Breast epithelium (tissue), 4 donors: ENCODE measurements around the gene MYCN. TPM values are rescaled to one million over a fixed set of nuclear protein-coding genes. Genes with fewer than 3 reads are reported as not detected.

Source experiments
- DNase-seq, 2 donors: peaks; one replicate each; pipeline ENCODE4 v3.0.0-alpha.2; 2019; ENCODE audit warnings: low spot score in 2 of 2
- H3K27ac ChIP-seq, 2 donors: fragments of 200-600 bp; sonication (generic) in 1 of 2; one replicate each; pipeline ENCODE4 v1.5.1; 2016 to 2019; ENCODE audit warnings: mild to moderate bottlenecking in 1 of 2
- H3K27me3 ChIP-seq, 2 donors: fragments of 200-600 bp; sonication (generic) in 1 of 2; one replicate each; pipeline versions ENCODE4 v1.5.1 to v1.6.0; 2017 to 2019; ENCODE audit warnings: control low read depth in 1 of 2, mild to moderate bottlenecking in 1 of 2
- H3K36me3 ChIP-seq: fragments of 200-600 bp; one replicate; pipeline ENCODE4 v1.5.1; 2019
- H3K4me1 ChIP-seq, 2 donors: fragments of 200-600 bp; sonication (generic); one replicate each; pipeline ENCODE4 v1.5.1; 2016 to 2019; ENCODE audit warnings: control low read depth in 1 of 2
- H3K4me3 ChIP-seq, 3 donors: fragments of 200-600 bp; sonication (generic); 1 replicate in 2 of 3; 2 replicates in 1 of 3; pipeline ENCODE4 v1.5.1; 2016 to 2019; ENCODE audit warnings: mild to moderate bottlenecking in 3 of 3, moderate library complexity in 2 of 3
- H3K9me3 ChIP-seq, 2 donors: fragments of 200-600 bp; sonication (generic) in 1 of 2; one replicate each; pipeline ENCODE4 v1.5.1; 2016 to 2019; ENCODE audit warnings: control low read depth in 1 of 2
- POLR2A ChIP-seq: fragments of 450-650 bp; IDR thresholded peaks from one replicate; pipeline ENCODE4 v1.6.1; 2016; ENCODE audit warnings: antibody characterized with exemption, mild to moderate bottlenecking, moderate library complexity
- POLR2AphosphoS5 ChIP-seq, 3 donors: sonication (generic); formaldehyde crosslinking; IDR thresholded peaks; one replicate each; pipeline ENCODE4 v1.6.1; 2017; ENCODE audit warnings: antibody characterized with exemption in 3 of 3
- intact Hi-C: fragments of 100-400 bp; cut with DNase I; formaldehyde crosslinking; loops from one replicate; pipeline ENCODE4 v1.15.1; 2023; ENCODE audit warnings: low total_unique reads
- total RNA-seq, 3 donors: library from RNA; depleted of rRNA; stranded (reverse); fragments of >200 nt; gene quantifications; one replicate each; pipeline ENCODE4 v1.1.0, GENCODE V29; 2016
- TF ChIP-seq, protein P1 (sequence below), 3 donors: fragments of 450-650 bp; IDR thresholded peaks; one replicate each; pipeline ENCODE4 v1.5.1; 2016 to 2017; ENCODE audit warnings: antibody characterized with exemption in 3 of 3, mild to moderate bottlenecking in 3 of 3, moderate library complexity in 3 of 3

The MYCN gene
- total RNA-seq, 3 donors from 2014 or later: 0.32 to 0.98 (median 0.59) TPM

DNA sequence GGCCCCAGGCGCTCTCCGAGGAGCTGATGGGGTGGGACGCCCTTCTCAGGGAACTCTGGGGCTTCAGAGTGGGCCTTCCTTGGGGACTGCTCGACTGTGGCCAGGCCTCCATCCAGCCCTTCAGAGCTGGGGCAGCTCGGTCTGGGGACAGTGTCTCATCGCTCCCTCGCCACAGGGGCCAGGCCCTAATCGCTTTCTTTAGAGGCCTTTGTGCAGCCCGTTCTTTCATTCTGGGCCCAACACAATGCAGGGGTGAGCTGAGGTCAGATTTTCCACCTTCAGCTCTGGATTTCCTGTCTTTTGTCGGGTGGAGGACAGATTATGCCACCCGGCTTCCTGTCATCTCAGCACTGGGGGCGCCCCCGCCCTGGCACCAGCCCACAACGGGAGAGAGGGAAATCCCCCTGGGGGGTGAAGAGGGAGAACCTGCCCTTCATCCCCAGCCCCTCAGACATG, 25.2 kb downstream of the MYCN start:
- Histone ChIP-seq H3K36me3 (no peaks in the 10 kb centered on the region), H3K4me3 (no peak overlapping the region), H3K27me3 (no peaks in the 10 kb centered on the region), H3K4me1 (no peaks in the 10 kb centered on the region), H3K27ac (no peak overlapping the region), H3K9me3 (no peaks in the 10 kb centered on the region)
- TF ChIP-seq POLR2A: no peak
- TF ChIP-seq POLR2AphosphoS5 (IDR thresholded peaks at IDR 0.05): no peak
- TF ChIP-seq, protein P1, sequence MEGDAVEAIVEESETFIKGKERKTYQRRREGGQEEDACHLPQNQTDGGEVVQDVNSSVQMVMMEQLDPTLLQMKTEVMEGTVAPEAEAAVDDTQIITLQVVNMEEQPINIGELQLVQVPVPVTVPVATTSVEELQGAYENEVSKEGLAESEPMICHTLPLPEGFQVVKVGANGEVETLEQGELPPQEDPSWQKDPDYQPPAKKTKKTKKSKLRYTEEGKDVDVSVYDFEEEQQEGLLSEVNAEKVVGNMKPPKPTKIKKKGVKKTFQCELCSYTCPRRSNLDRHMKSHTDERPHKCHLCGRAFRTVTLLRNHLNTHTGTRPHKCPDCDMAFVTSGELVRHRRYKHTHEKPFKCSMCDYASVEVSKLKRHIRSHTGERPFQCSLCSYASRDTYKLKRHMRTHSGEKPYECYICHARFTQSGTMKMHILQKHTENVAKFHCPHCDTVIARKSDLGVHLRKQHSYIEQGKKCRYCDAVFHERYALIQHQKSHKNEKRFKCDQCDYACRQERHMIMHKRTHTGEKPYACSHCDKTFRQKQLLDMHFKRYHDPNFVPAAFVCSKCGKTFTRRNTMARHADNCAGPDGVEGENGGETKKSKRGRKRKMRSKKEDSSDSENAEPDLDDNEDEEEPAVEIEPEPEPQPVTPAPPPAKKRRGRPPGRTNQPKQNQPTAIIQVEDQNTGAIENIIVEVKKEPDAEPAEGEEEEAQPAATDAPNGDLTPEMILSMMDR (IDR thresholded peaks at IDR 0.05): no peak
- intact Hi-C loops: no loop called here
- DNase-seq: no peak

DNA sequence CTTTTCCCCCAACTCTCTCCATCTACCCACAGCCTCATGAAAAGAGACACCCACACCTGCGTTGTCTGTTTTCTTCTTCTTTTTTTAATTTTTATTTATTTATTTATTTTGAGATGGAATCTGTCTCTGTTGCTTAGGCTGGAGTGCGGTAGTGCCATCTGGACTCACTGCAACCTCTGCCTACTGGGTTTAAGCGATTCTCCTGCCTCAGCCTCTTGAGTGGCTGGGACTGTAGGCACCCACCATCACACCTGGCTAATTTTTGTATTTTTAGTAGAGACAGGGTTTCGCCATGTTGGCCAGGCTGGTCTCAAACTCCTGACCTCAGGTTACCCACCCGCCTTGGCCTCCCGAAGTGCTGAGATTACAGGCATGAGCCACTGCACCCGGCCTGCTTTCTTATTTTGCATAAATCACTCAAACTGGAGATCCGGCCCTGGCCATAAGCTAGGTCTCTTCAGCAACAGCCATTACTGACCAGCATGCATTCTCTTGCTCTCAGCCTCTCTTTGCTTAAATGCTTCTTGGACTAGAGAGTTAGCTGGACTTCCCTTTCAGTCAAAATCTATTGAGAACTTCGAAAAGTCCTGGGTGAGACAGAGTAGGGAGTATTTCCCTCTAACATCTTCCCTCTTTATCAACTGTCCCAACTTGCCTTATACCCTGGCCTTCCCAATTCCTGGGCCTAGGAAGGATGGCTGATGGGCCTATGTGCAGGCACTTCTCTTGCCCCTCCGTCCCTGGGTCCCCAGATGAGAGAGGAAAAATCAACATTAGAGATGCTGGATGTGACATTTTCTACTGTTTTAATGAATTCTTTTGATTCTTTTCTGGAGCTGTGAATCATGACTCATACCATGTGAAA, 27.3 kb downstream of the MYCN start:
- no peak for DNase-seq
- TF ChIP-seq POLR2AphosphoS5 (IDR thresholded peaks at IDR 0.05) (no peak), POLR2A (no peak)
- TF ChIP-seq, protein P1 (IDR thresholded peaks at IDR 0.05): no peak
- Histone ChIP-seq H3K27me3 (peaks cover 0 to 4% of the 10 kb centered on the region in 2 donors), H3K4me1 (no peaks in the 10 kb centered on the region), H3K36me3 (no peaks in the 10 kb centered on the region), H3K4me3 (no peak overlapping the region), H3K27ac (no peak overlapping the region), H3K9me3 (no peaks in the 10 kb centered on the region)
- intact Hi-C loops: no loop called here

GRCh38 chr2:15968280-15969178, 28.2 kb downstream of the MYCN start:
- Histone ChIP-seq H3K36me3 (no peaks in the 10 kb centered on the region), H3K27ac (no peak overlapping the region), H3K4me3 (no peak overlapping the region), H3K9me3 (no peaks in the 10 kb centered on the region), H3K4me1 (no peaks in the 10 kb centered on the region), H3K27me3 (peaks cover 0 to 4% of the 10 kb centered on the region in 2 donors)
- intact Hi-C loops: no loop called here
- no peak for DNase-seq
- TF ChIP-seq POLR2AphosphoS5 (IDR thresholded peaks at IDR 0.05) (no peak), POLR2A (no peak)
- TF ChIP-seq, protein P1 (IDR thresholded peaks at IDR 0.05): no peak

- Histone ChIP-seq H3K9me3 (no peaks in the 10 kb centered on the region), H3K27me3 (peaks cover 0 to 4% of the 10 kb centered on the region in 2 donors), H3K4me3 (no peak overlapping the region), H3K27ac (no peak overlapping the region), H3K4me1 (no peaks in the 10 kb centered on the region), H3K36me3 (no peaks in the 10 kb centered on the region)
- intact Hi-C loops: no loop called here
- no peak for TF ChIP-seq POLR2A
- TF ChIP-seq, protein P1 (IDR thresholded peaks at IDR 0.05): no peak
- no peak for TF ChIP-seq POLR2AphosphoS5 (IDR thresholded peaks at IDR 0.05)
- DNase-seq: no peak
Observed at GRCh38 chr2:15969214-15969613, 28.9 kb downstream of the MYCN start.
